Measurements from ENCODE around the gene TMEM205.
"Not testable (repeated sequence)": the region's sequence is repeated elsewhere in the genome, so short reads cannot be mapped to it uniquely, and the experiment has no call there.

The TMEM205 gene

DNA sequence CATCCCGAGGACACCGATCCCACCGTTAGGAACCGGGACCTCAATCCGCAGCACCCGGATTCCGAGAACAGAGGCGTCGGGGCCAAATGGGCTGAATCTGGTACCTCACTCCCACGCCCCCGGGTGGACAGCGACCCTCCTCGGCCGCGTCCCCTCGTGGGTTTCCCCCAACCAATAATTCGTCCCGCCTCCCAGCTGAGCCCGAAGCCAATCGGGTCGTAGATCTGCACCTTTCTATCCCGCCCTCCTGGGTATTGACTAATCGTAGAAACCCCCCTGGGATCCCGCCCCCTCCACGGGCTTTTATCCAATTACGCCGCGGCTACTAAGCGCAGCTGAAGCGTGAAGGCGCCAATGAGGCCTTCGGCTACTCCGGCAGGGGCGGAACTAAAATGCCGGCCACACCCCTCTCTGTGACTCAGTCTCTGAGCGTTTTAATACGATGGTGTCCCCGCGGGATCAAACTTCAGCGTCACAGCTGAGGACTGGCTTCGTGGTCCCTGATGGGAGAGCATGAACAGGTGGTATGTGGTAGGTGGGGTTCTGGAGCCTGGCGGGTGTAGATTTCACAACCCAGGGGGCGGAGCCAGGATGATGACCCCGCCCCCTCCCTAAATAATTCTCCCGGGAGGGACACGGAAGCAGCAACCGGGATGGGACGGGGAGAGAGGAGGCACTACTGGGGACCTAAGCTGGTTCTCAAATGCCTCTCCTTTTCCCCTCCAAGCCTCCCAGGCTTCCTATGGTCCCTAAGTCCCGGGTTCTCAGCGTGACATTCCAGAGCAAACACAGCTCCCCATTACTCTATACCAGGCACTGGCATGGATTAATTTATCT, at the start of gene TMEM205, which contains the start of gene CCDC159:
Gene TMEM205, minus strand, starts transcription at position 165 of the 837 bp plus-strand sequence. CDS start 649 bp downstream, outside the sequence.
Gene CCDC159, plus strand, starts transcription at position 416 of the 837 bp plus-strand sequence. Its CDS starts 88 bp downstream, at position 504.
- FAIRE-seq, result peak; percentile 98

DNA sequence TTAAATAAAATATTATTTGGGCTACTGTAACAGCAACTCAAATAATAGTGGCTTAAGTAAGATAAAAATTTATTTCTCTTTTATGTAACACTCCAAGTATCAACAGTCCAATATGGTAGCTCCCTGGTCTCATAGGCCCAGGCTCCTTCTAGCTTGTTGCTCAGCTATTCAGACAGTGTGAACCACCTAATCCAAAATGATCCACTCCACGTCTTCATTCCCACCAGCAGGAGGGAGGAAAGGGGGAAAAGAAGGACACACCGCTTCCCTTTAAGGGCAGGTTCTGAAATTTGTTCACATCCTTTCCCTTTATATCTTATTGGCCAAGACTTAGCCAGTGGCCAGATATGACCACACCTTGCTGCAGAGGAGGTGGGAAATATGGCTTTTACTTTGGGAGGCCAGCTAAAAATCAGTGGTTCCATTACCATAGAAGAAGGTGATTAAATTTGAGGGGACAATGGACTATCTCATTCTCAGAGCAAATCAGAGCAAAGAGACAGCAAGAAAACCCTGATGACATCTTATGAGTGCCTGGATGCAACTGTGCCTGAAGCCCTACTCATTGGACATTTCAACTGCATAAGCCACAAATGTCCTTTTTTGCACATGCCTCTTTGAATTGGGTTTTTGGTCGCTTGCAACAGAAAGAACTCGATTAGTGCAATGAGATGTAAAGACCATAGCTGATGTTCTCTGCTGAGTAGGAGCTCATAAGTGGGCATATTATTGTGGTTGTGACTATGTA, 45.0 kb upstream of the TMEM205 start:
- DNase-seq (ENCODE audit: insufficient read length, low spot score) (no peak), FAIRE-seq (no peak)

More for the DNA sequence above, at the start of gene TMEM205, which contains the start of gene CCDC159:
- peak; percentile 93 for DNase-seq (ENCODE audit: insufficient read length, low spot score)

- DNase-seq (ENCODE audit: insufficient read length, low spot score), result no peak
- no peak for FAIRE-seq
These were observed 44.3 kb upstream of the TMEM205 start for GRCh38 chr19:11390359-11390758.

DNA sequence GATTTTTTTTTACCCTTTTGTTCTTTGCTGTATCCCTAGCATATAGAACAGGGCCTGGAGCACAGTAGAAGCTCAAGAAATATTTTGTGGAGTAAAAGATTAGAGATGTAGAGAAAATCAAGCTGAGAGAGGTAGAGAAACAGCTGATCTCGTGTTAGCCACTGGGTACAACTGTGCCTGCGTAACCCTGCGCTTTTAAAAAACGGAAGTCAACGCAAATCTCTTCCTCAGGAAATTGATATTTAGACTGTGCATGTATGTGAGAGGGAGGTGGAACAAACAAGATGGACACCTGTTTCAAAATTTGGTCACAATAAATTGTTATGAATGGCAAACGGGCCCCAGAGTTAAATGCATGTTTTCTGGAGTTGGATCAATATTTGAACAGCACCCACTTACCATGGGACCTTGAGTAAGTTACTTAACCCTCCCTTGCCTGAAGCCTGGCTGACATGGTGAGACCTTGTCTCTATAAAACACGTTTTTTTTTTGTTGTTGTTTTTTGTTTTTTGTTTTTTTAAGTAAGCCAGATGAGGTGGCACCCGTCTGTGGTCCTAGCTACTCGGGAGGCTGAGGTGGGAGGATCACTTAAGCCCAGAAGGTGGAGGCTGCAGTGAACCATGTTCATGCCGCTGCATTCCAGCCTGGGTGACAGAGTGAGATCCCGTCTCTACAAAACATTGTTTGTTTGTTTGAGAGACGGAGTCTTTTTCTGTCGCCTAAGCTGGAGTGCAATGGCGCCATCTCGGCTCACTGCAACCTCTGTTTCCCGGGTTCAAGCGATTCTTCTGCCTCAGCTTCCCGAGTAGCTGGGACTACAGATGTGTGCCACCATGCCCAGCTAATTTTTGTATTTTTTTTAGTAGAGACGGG, 41.3 kb upstream of the TMEM205 start:
- DNase-seq (ENCODE audit: insufficient read length, low spot score) (no peak), FAIRE-seq (no peak)

DNA sequence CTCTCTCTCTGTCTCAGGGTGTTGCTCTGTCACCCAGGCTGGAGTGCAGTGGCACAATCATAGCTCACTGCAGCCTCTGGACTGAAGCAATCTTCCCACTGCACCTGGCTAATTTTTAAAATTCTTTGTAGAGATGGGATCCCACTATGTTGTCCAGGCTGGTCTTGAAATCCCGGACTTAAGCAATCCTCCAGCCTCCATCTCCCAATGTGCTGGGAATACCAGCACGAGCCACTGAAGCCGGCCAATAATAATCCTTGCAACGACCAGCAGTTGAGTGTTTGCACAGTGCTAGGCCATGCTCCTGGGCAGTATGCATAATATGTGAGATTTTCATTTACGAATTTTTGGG, 38.7 kb upstream of the TMEM205 start:
- FAIRE-seq (no peak), DNase-seq (ENCODE audit: insufficient read length, low spot score) (no peak)

DNA sequence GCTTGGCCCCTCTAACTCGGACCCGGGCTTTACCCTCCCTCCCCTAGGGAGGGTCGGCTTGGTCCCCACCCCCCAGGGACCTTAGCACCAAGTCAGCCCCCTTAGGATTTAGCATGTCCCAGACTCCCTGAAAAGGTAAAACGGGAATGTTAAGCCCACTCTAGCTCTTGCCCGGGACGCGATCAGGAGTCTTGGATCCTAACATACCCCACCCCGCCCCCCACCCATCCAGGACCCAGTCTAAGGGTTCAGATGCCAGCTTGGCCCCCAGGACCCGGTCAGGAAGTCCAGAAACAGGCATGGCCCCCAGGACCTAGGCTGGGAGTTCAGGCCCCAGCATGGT, 37.6 kb upstream of the TMEM205 start:
- no peak for FAIRE-seq

DNA sequence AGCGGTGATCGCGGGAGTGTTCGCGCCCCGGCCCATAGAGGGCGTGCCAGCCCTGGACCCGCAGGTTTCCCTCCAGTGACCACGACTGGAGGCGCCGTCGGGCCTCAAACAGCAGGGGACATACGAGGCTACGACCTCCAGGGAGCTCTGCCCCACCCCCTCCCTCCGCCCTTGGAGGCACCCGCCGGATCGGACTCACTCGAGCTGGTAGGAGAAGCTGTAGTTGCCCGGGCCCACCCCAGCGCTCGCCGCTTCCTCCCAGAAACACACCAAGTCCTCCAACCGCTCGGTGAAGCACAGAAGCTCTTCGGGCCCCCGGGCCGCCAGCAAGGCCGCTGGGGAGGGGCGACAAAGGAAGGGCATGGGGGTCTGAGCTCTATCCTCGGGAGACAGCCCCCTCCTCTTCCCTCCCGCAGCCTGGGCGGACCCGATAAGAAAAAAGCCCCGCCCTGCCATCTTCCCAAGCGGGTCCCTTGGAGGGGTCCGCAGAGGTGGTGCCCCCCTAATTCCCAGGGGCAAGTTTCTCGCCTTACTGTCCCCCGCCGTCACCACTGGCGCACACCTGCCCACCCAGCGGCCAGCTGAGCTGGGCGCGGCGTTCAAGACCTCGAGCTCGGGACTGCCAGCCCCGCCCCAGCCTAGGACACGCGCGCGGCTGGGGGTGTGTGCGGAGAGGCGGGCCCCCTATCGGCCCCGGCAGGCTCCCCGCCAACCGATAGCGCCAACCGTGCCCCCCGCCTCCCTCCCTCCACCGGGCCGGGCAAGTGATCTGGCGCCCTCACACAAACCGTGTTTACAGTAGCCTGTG, 37.0 kb upstream of the TMEM205 start:
- FAIRE-seq, result no peak
- no peak for DNase-seq (ENCODE audit: insufficient read length, low spot score)

More for the DNA sequence above, 37.6 kb upstream of the TMEM205 start:
- no peak for DNase-seq (ENCODE audit: insufficient read length, low spot score)

DNA sequence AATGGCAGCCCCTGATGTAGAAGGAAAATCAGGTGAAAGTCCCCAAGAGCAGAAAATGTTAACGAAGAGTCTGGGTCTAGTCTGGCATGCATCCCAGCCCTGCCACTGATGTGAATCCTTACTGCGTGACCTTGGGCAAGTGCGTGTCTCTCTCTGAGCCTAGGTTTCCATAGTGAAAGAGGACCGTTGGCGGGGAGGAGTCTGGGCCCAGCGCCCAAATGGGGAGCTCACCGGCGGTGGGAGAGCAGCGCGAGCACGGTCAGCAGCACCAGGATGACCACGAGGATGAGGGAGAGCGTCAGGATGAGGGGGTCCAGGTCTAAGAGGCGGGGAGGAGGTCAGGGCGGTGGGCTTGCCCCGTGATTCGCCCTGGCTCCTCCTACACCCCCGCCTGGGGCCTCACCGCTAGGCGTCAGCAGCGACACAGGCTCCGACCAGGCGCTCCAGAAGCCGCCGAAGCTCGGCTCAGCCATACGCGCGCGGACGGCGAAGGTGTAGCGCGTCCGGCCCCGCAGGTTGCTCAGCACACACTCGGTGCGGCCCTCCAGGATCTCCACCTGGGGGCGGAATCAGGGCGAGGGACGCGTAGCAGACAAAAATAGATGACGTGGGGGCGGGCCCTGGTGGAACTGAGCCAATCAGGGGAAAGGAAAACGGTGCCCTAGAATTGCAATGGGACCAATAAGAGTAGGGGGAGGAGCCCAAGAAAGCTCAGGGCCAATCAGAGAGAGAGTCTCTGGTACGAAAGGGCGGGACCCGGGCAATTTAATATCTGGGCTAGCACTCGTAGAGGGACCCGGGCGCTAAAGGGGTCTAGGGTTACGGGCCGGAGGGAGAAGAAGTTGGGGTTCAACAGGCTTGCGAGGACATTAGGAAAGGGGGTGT, 34.8 kb upstream of the TMEM205 start:
- DNase-seq (ENCODE audit: insufficient read length, low spot score) (peak; percentile 97), FAIRE-seq (peak; percentile 92)

DNA sequence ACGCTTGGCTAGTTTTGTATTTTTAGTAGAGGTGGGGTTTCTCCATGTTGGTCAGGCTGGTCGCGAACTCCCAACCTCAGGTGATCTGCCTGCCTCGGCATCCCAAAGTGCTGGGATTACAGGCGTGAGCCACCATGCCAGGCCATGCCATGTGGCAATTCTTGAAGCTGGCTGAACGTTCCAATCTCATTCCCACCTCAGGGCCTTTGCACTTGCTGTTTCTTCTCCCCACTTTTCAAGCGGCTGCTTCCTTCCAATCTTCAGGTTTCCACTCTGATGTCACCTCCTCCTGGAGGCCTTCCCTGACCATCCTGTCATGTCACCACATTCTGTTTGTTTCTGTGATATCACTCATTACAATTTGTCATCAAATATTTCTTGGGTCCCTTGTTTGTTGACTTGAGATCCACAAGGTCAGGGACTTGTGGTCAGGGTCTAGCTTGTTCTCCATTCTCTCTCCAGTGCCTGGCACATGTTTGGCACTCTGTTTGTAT, 33.8 kb upstream of the TMEM205 start:
- FAIRE-seq, result no peak

DNA sequence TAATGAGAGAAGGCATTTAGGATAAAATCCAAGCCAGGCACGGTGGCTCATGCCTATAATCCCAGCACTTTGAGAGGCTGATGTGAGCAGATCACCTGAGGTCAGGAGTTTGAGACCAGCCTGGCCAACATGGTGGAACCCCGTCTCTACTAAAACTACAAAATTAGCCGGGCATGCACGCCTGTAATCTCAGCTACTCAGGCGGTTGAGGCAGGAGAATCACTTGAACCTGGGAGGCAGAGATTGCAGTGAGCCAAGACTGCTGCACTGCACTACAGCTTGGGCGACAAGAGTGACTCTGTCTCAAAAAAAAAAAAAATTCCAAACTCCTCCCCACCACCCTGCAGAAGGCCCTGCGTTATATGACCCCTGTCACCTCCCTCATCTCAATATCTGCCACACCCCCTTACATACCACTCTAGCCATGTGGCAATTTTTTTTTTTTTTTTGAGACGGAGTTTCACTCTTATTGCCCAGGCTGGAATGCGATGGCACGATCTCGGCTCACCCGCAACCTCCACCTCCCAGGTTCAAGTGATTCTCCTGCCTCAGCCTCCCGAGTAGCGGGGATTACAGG, 33.3 kb upstream of the TMEM205 start:
- not testable (repeated sequence) for DNase-seq (ENCODE audit: insufficient read length, low spot score); FAIRE-seq

More for the DNA sequence above, 33.8 kb upstream of the TMEM205 start:
- no peak for DNase-seq (ENCODE audit: insufficient read length, low spot score)

- DNase-seq (ENCODE audit: insufficient read length, low spot score) (no peak), FAIRE-seq (no peak)
These were observed 32.5 kb upstream of the TMEM205 start for GRCh38 chr19:11378319-11379189.

DNA sequence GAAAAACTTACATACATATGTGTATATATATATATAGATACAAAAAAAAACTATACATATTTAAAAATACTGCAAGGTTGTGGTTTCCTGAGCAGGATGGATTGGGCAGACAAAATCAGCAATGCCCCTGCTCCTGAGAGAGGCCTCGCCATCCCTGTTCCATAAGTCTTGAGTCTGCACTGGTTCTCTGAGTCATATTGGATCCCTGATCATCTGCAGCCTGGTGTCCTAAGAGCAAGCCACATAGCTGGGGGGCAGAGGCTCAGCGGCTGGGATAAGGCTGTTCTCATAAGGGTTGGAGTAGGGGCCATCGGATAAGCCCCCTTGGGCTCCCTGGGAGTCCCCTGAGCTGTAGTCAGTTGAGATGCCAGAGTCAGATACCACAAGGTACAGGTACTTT, 31.7 kb upstream of the TMEM205 start:
- FAIRE-seq (no peak), DNase-seq (ENCODE audit: insufficient read length, low spot score) (no peak)

- DNase-seq (ENCODE audit: insufficient read length, low spot score) (no peak), FAIRE-seq (no peak)
These were observed 31.2 kb upstream of the TMEM205 start for GRCh38 chr19:11377237-11377636.

GRCh38 chr19:11375143-11375948, 29.3 kb upstream of the TMEM205 start:
- FAIRE-seq, result no peak
- no peak for DNase-seq (ENCODE audit: insufficient read length, low spot score)

GRCh38 chr19:11374433-11375142, 28.5 kb upstream of the TMEM205 start, which contains the start of gene SWSAP1:
SWSAP1 (plus strand) TSS chr19:11374666; CDS start chr19:11374681, 15 bp downstream.
- peak; percentile 99 for FAIRE-seq

GRCh38 chr19:11373885-11374432, 27.9 kb upstream of the TMEM205 start:
- FAIRE-seq (no peak), DNase-seq (ENCODE audit: insufficient read length, low spot score) (no peak)

More at GRCh38 chr19:11374433-11375142, 28.5 kb upstream of the TMEM205 start, which contains the start of gene SWSAP1:
- DNase-seq (ENCODE audit: insufficient read length, low spot score), result peak; percentile 92

All from GM19239 (cell line).